HFF-Myc (cell line): ENCODE results near the gene SYNPR.

Experiments used
- DNase-seq: peaks from one replicate; pipeline ENCODE4 v3.0.0-alpha.2; 2011; ENCODE audit warnings: low read depth; ENCODE audit errors: extremely low read depth
- H3K4me3 ChIP-seq: replicated peaks from 2 replicates; pipeline ENCODE4 v1.5.1; 2011; ENCODE audit warnings: low read depth, mild to moderate bottlenecking, control low read depth, low read length
- TF ChIP-seq, protein P1 (sequence below): IDR thresholded peaks from 2 replicates; pipeline ENCODE4 v1.5.1; 2012; ENCODE audit warnings: mild to moderate bottlenecking, low read depth, low read length, control low read depth; ENCODE audit errors: missing control alignments

The SYNPR gene

DNA sequence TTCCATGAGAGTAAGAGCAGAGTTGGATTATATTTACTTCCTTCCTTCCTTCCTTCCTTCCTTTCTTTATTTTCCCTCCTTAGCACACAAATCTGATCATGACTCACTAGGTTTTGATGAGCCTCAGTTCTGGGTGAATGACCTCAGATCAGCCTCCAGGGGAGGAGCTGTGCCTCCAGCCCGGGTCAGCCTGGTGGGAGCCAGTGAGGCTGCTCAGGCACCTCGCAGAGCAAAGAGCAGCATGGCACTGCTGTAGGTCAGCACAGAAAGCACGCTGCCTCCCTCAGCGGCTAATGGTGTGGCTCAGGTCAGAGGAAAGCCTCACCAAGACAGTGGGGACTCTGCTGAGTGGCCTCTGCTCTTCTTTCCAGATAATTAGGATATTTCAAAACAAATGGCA, 108.5 kb downstream of the SYNPR start:
- no peak for DNase-seq
- TF ChIP-seq, protein P1, sequence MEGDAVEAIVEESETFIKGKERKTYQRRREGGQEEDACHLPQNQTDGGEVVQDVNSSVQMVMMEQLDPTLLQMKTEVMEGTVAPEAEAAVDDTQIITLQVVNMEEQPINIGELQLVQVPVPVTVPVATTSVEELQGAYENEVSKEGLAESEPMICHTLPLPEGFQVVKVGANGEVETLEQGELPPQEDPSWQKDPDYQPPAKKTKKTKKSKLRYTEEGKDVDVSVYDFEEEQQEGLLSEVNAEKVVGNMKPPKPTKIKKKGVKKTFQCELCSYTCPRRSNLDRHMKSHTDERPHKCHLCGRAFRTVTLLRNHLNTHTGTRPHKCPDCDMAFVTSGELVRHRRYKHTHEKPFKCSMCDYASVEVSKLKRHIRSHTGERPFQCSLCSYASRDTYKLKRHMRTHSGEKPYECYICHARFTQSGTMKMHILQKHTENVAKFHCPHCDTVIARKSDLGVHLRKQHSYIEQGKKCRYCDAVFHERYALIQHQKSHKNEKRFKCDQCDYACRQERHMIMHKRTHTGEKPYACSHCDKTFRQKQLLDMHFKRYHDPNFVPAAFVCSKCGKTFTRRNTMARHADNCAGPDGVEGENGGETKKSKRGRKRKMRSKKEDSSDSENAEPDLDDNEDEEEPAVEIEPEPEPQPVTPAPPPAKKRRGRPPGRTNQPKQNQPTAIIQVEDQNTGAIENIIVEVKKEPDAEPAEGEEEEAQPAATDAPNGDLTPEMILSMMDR, result no peak
- H3K4me3 ChIP-seq, result no peak overlapping the region

DNA sequence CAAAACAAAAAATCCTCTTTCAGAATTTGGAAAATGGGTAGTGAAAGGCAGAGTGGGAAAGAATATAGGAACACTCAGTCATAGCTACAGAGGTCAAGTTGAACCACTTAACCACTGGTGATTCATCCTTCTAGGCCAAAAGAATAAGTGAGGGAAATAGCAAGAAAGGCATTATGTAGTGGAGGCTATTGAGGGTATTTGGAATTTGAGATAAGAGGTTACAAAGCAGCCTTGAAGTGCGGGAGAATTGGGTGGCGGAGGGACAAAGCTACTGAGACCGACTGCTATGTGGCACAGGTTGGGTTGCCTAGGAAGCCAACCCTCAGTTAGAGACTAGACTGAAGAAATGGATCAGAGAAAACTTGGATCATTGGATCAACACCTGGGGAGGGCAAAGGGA, 109.5 kb downstream of the SYNPR start:
- no peak overlapping the region for H3K4me3 ChIP-seq
- no peak for DNase-seq
- TF ChIP-seq, protein P1, result no peak

DNA sequence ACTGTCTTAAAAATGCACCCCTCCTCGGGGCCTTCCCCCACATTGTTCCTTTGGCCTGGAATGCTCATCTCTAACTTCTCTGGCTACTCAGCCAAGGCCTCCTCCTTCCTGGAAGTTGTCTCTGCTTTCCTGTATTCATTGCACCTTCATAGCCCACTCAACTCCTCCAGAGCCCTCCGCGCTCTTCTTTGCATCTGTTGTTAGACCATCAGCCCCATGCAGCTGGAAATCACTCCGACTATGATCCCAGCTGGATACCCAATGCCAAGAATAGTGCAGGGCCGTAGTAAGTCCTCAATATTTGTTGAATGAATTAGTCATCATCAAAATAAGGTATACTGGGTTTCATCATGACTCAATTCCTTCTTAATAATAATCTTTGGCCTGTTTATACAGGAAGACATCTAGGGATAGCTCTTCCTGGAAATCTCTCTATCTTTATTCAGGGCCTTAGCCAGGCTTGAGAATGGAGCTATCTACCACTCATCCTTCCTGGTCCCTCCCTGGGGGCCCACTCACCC, 112.7 kb downstream of the SYNPR start:
- no peak for DNase-seq
- TF ChIP-seq, protein P1, result no peak
- no peak overlapping the region for H3K4me3 ChIP-seq

DNA sequence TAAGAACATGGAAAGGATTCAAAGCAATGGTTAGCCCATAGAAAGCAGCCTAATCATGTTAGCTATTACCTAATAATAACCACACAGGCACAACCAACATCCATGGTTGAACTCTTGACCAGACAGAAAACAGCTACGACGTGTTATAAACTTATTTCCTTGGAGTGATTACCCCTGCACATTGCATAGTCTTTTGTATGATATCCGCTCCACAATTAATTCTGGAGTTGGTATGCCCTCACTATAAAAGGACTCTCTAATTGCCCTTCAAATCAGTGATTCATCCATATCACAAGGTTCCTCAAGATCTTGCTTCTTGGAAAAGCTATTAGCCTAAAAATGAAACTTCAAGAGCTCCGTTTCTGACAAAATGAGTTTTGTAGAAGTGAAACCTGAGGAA, 117.9 kb downstream of the SYNPR start:
- no peak for DNase-seq
- H3K4me3 ChIP-seq, result no peak overlapping the region
- TF ChIP-seq, protein P1, result no peak

DNA sequence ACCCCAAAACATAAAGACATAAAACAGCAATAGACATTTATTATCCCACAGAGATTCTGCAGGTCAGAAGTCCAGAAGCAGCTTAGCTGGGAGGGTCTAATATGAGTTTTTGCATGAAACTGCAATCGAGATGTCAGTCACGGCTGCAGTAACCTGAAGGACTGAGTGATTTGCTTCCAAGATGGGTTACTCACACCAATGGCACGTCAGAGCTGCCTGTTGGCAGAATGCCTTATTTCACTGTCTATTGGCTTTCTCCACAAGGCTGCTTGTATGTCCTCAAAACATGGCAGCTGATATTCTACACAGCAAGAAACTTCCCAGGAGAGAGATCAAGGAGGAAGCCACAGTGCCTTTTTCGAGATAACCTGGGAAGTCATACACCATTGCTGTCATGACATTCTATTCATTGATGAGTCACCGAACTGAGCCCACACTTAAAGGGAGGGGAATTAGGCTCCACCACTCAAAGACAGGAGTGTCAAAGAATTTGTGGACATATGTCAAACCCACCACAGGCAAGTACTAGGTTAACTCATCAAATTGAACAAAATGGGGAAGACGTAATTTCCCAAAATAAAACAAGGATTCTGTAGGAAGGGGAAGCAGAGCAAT, 122.2 kb downstream of the SYNPR start:
- DNase-seq, result no peak

DNA sequence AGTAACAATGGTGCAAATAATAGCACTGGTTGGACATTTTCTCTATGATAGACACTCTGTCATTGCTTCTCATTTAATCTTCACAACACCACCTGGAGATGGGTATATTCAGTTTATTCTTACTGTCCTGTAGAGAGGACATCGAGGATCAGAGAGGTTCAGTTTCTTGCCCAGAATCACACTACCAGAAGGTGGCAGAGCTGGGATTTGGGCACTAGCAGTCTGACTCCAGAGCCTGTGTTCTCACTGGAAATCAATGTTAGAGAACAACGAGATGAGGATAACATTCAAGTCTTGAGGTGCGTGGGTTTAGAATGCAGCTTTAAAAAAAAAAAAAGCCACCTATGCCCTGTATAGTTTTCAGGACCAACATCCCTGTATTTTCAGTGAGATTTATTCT, 127.8 kb downstream of the SYNPR start:
- no peak overlapping the region for H3K4me3 ChIP-seq
- no peak for DNase-seq
- TF ChIP-seq, protein P1, result no peak

More for the DNA sequence above, 122.2 kb downstream of the SYNPR start:
- TF ChIP-seq, protein P1, result no peak
- H3K4me3 ChIP-seq, result no peak overlapping the region

DNA sequence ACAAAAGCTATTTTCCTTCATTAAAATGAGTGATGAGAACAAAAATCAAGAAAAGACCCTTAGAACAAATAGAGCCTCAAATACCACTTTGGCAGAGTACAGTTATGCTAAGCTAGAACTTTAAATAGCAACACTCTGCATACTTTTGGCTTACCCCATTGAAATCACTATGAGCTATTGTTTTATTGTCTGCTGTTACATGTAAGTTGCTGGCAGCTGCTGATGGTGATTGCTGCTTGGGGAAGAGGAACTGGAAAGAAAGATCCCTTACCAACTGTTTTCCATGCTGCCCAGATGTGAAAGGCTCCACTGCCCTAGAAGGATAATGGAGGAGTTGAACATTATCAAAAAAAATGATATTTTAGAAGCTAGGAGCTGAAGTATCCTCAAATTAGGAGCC, 135.4 kb downstream of the SYNPR start:
- TF ChIP-seq, protein P1, result no peak
- H3K4me3 ChIP-seq, result no peak overlapping the region
- DNase-seq, result no peak
